DND-41 (cell line): ENCODE results near the gene OGFR.

ENCODE experiments used
- CTCF ChIP-seq: IDR thresholded peaks from 2 replicates; pipeline ENCODE4 v1.5.1; 2012; ENCODE audit warnings: borderline replicate concordance, low read length, moderate library complexity, mild to moderate bottlenecking; ENCODE audit not compliant: poor library complexity, severe bottlenecking; ENCODE audit errors: extremely low read depth
- EZH2 ChIP-seq: IDR thresholded peaks from 3 replicates; pipeline ENCODE4 v1.6.1; 2012; ENCODE audit warnings: borderline replicate concordance, low read depth, mild to moderate bottlenecking, moderate library complexity, low read length, inconsistent platforms; ENCODE audit not compliant: severe bottlenecking

GRCh38 chr20:62804021-62804626 lies 511 bp upstream of the OGFR start:
- TF ChIP-seq CTCF (peak; percentile 14), EZH2 (no peak)
